CD4-positive, alpha-beta T cell treated with Interleukin-10 for 1 hour (primary cell): ENCODE measurements around the gene PLA2G1B.

ENCODE experiments used
- DNase-seq: peaks from one replicate; pipeline ENCODE4 v3.0.0-alpha.2; 2020

PLA2G1B gene

DNA sequence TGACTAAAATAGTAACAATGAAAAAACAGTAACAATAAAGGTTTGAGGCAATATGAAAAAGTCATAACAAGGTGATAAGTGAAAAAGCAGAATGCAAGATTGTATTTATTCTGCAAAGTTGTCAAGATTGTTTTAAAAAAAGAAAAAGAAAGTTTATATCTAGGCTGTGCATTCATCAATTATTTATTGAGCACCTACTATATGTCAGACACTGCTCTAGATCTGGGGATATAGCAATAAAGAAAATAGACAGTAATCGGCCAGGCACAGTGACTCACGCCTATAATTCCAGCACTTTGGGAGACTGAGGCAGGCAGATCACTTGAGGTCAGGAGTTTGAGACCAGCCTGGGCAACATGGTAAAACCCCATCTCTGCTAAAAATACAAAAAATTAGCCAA is 3.8 kb downstream of the PLA2G1B start:
- no peak for DNase-seq

GRCh38 chr12:120321382-120322202 is 6.0 kb downstream of the PLA2G1B start:
- DNase-seq, result no peak

DNA sequence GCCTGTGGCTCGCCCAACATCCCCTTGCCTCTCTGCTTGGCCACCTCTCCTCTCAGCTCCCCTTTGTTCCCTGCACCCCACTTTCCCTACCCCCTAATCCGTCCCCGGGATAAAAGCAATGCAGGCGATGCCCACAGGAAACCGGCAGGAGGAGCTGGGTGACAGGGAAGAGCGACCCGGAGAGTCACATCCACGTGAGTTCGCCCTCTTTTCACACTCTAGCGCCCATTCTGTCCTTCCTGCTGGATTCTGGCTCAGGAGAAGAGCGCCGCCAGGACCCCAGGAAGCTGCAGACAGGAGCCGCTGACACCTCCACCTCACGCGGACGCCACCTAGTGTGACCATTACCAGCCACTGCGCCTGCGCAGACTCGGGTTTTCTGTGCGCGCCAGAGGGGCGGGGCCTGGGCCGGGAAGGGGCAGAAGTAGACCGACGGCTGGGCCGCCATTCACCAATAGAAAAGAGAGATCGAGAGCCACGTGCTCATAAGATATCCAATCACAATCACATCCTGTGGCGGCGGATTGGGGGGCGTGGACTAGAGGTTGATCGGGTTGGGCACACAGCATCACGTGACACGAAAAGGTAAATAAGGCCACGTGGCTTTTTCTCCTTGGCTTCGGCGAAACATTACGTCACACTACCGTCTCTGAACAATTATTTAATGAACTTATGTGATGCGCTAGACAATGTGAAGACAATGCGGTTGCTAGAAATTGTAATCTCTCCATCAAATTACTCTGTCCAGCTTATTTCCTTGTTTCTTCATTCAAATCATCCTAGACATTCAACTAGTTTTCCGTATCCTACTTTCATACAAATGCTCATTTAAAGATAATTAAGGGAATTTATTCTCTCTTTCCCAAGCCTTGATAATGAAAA is 10.1 kb downstream of the PLA2G1B start:
- peak; percentile 100 for DNase-seq

- no peak for DNase-seq
Measured at GRCh38 chr12:120316798-120317223, 10.8 kb downstream of the PLA2G1B start.

DNA sequence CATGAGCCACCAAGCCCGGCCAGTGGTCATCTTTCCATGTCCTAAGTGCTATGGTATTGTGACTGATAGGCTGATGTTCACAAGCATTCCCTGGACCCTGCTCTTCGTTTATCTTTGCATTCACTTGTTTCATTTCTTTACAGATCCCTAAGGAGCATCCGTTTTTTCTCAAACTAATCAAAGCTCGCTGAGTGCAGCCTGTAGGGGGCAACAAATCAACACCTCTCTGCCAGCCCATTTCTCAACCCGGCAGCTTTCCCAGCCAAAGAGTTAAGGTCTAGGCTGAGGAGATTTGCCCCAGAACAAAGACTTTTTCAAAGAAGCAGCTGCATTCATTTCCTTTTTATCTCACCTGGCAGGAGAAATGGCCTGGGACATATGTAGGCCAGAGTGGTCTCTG is 13.4 kb downstream of the PLA2G1B start:
- no peak for DNase-seq

DNA sequence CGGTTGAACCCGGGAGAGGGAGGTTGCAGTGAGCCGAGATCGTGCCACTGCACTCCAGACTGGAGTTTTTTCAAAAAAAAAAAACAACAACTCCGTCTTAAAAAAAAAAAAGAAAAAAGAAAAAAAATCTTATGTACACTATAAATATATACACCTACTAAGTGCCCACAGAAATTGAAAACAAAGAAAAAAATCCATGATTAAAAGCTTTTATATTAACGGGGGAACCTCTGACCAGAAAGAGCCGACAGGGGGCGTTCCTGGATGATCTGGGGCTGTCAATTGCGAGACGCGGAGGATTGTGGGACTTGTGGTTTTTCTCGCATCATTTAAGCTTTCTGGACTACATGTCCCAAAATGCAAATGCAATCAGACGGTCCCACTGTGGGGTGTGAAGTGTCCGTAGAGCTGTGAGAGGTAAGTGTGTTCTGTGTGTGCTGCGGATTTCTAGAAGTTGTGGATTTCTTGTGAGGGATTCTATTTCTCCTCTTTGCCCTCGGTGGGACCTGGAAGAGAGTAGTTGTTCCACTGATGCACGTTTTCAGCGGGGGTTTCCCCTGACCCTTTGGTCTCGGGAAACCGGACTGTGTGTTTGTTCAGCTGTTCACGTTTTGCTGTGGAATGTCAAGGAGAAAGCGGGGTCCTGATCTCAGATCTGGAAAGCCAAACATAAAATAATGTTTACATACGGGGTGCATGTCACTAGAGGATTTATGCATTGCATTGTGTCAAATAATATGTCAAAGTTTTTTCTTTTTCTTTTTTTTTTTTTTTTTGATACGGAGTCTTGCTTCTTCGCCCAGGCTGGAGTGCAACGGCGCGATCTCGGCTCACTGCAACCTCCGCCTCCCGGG is 25.4 kb downstream of the PLA2G1B start, which contains the start of gene SIRT4:
Gene SIRT4 (plus strand): TSS at position 360 of the 854 bp plus-strand sequence. CDS start 1,241 bp downstream, outside the sequence.
- peak; percentile 93 for DNase-seq

GRCh38 chr12:120292661-120293531 is 34.7 kb downstream of the PLA2G1B start, which contains the start of gene RNU4-1:
RNU4-1 (minus strand) TSS chr12:120293237.
- DNase-seq, result peak; percentile 91

GRCh38 chr12:120292411-120292660 is 35.2 kb downstream of the PLA2G1B start:
- no peak for DNase-seq

- peak; percentile 37 for DNase-seq
Measured at GRCh38 chr12:120290609-120291305, 36.8 kb downstream of the PLA2G1B start.

DNA sequence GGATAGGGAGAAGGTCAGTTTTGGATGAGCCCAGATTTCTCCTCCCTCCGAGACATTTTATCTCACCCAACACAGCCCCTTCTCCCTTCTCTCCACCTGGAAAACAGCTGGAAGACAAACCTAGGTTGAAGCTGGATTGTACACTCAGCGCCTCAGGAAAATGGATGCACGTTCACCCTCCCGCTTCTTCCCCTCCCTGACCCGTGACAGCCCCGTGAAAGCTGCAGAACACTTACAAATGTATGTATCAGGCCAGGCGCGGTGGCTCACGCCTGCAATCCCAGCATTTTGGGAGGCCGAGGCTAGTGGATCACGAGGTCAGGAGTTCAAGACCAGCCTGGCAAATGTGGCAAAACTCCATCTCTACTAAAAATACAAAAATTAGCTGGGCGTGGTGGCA is 40.1 kb downstream of the PLA2G1B start:
- no peak for DNase-seq

DNA sequence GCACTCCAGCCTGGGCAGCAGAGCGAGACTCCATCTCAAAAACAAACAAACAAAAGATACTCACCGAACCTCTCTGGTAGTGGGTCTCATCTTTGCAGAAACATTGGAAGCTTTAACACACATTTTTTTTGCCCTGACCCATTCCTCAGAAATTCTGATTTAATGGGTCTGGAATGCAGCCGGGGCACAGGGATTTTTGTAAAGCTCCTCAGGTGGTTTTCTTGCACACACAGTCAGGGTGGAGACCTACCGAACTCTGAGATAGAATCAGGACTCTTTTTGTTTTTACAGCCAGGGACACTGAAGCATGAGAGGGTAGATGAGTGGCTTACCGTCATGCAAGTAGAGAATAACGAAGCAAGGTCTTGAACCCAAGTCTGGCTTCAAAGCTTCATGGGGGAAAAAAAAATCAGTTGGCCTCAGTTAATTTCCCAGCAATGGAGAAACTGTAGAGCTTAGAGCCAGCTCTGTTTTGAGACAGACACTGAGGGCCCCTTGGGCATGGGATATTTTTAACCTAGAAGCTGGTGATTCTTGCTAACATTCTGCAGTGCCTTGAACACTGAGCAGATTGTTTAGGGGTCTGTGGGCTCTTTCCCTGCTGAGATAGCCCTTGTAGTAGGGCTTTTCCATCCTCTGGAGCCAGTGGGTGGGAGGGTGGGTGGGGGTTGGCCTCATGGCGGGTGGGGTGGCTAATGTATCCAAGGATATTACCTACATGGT is 40.6 kb downstream of the PLA2G1B start:
- DNase-seq, result no peak

- no peak for DNase-seq
Measured at GRCh38 chr12:120284381-120284780, 43.2 kb downstream of the PLA2G1B start.

DNA sequence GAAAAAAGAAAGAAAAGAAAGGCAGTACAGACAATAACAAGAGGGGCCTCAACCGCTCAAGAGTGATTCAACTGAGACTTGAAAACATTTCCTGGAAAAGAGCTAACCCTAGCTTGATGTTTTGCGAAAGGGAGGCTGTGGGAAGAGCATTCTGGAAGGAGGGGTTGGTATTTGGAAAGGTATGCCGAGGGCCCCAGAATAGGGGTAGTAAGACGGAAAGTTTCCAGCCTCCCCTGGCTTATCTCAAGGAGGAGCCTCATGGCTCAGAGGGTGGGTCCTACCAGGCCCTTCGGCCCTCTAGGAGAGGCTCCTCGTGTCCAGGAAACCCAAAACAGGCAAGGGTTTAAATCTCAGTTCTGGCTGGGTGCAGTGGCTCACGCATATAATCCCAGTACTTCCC is 44.3 kb downstream of the PLA2G1B start:
- DNase-seq, result no peak

- DNase-seq, result no peak
Measured at GRCh38 chr12:120278137-120279069, 49.2 kb downstream of the PLA2G1B start.

DNA sequence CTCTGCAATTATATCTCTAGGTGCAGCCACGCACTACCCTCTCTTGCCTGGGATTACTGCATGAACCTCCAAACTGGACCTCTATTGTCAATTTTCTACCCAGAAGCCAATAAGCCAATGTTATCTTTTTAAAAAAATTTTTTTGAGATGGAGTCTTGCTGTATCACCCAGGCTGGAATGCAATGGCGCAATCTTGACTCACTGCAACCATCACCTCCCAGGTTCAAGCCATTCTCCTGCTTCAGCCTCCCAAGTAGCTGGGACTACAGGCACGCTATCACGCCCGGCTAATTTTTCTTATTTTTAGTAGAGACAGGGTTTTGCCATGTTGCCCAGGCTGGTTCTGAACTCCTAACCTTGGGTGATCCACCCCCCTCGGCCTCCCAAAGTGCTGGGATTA is 50.8 kb downstream of the PLA2G1B start:
- no peak for DNase-seq
